HCT116 (cell line): ENCODE data around the gene LYST. TPM values are rescaled to one million over a fixed set of nuclear protein-coding genes. Genes with fewer than 3 reads are reported as not detected.

Source experiments
- ATAC-seq: fragments of 200-7000 bp; cut with Tn5 transposase; 2 replicates; pipeline ENCODE4 v1.9.1; 2020; ENCODE audit warnings: mild to moderate bottlenecking, moderate library complexity
- BruUV-seq: library from RNA; stranded (reverse); fragments of 400-500 nt; replicated peaks from 2 replicates; lab custom pipeline; 2021; lab: Mats Ljungman, UMichigan
- CTCF ChIA-PET: fragments of 300-600 bp; sonication (Branson Sonifier 250); formaldehyde crosslinking; loops from one replicate; lab custom pipeline; 2021; ENCODE audit warnings: antibody characterized with exemption; lab: Charles Lee
- POLR2A ChIA-PET: fragments of 300-600, 350-600 bp; sonication (Branson Sonifier 250); formaldehyde crosslinking; loops from one replicate; lab custom pipeline; 2021; ENCODE audit warnings: antibody characterized with exemption; lab: Charles Lee
- RAD21 ChIA-PET, 2 experiments: fragments of 300-600 bp; sonication (Branson Sonifier 250); formaldehyde crosslinking; loops; one replicate each; lab custom pipeline; 2023; ENCODE audit warnings: low total read pairs in 2 of 2; ENCODE audit not compliant: uncharacterized antibody in 2 of 2, unreplicated experiment in 2 of 2, low non-redundant PET in 1 of 2; lab: Charles Lee
- DNase-seq: peaks from one replicate; pipeline ENCODE4 v3.0.0-alpha.2; 2010; ENCODE audit warnings: low read depth, low spot score
- H2AFZ ChIP-seq: fragments of 200-600 bp; shearing (Covaris generic), sonication (generic); 2 replicates; pipeline ENCODE4 v1.6.1; 2017; ENCODE audit warnings: low read depth, mixed run types, mixed read lengths, antibody characterized with exemption, low read length; ENCODE audit not compliant: poor library complexity, severe bottlenecking
- H3K27ac ChIP-seq: 2 replicates; pipeline ENCODE4 v1.5.1; 2012; ENCODE audit warnings: low read depth, low read length
- H3K27me3 ChIP-seq: fragments of 200-600 bp; sonication (generic); 2 replicates; pipeline ENCODE4 v1.6.1; 2016; ENCODE audit warnings: mixed run types, low read length, mixed read lengths; ENCODE audit not compliant: insufficient read depth
- H3K36me3 ChIP-seq, 2 experiments: fragments of 200-500 bp in 1 of 2; fragments of 200-600 bp in 1 of 2; sonication (Bioruptor generic) in 1 of 2; sonication (generic) in 1 of 2; 2 replicates each; pipeline versions ENCODE4 v1.5.1 to v1.6.1; 2014 to 2016; ENCODE audit warnings: low read length in 2 of 2, inconsistent platforms in 1 of 2, mixed read lengths in 1 of 2, mixed run types in 1 of 2; ENCODE audit not compliant: insufficient read depth in 2 of 2, control insufficient read depth in 1 of 2
- H3K4me1 ChIP-seq, 2 experiments: fragments of 200-600 bp in 1 of 2; sonication (generic) in 1 of 2; 2 replicates each; pipeline versions ENCODE4 v1.5.1 to v1.6.1; 2012 to 2017; ENCODE audit warnings: low read length in 2 of 2, inconsistent platforms in 1 of 2, mild to moderate bottlenecking in 1 of 2, mixed read lengths in 1 of 2, mixed run types in 1 of 2, moderate library complexity in 1 of 2; ENCODE audit not compliant: insufficient read depth in 2 of 2, control insufficient read depth in 1 of 2
- H3K4me2 ChIP-seq: fragments of 200-600 bp; sonication (generic); 2 replicates; pipeline ENCODE4 v1.6.1; 2017; ENCODE audit warnings: mixed run types, low read length, mixed read lengths
- H3K4me3 ChIP-seq, 2 experiments: fragments of 200-600 bp in 1 of 2; sonication (generic) in 1 of 2; replicated peaks in 1 of 2; 2 replicates each; pipeline ENCODE4 v1.5.1; 2011 to 2016; ENCODE audit warnings: low read length in 2 of 2, control low read depth in 1 of 2, low read depth in 1 of 2, mild to moderate bottlenecking in 1 of 2, mixed read lengths in 1 of 2, mixed run types in 1 of 2
- H3K79me2 ChIP-seq: fragments of 200-600 bp; sonication (generic); 2 replicates; pipeline ENCODE4 v1.6.1; 2017; ENCODE audit warnings: mild to moderate bottlenecking, mixed run types, low read length, moderate library complexity, mixed read lengths; ENCODE audit not compliant: insufficient read depth
- H3K9ac ChIP-seq: fragments of 200-600 bp; sonication (generic); 2 replicates; pipeline ENCODE4 v1.6.1; 2016; ENCODE audit warnings: low read length, mixed read lengths
- H3K9me2 ChIP-seq: fragments of 200-600 bp; sonication (generic), shearing (Covaris generic); 2 replicates; pipeline ENCODE4 v1.6.1; 2017; ENCODE audit warnings: mixed run types, mild to moderate bottlenecking, moderate library complexity; ENCODE audit not compliant: insufficient read depth
- H3K9me3 ChIP-seq, 2 experiments: fragments of 200-500 bp in 1 of 2; fragments of 200-600 bp in 1 of 2; sonication (Bioruptor generic) in 1 of 2; sonication (generic) in 1 of 2; 2 replicates each; pipeline ENCODE4 v1.6.1; 2014 to 2017; ENCODE audit warnings: low read length in 2 of 2, mixed read lengths in 2 of 2, inconsistent platforms in 1 of 2, low read depth in 1 of 2, mild to moderate bottlenecking in 1 of 2, mixed run types in 1 of 2, moderate library complexity in 1 of 2; ENCODE audit not compliant: control insufficient read depth in 1 of 2, insufficient read depth in 1 of 2
- H4K20me1 ChIP-seq: fragments of 200-600 bp; sonication (generic), shearing (Covaris generic); 2 replicates; pipeline ENCODE4 v1.6.1; 2017; ENCODE audit warnings: mixed run types, mild to moderate bottlenecking, moderate library complexity; ENCODE audit not compliant: insufficient read depth
- EZH2 ChIP-seq: fragments of 200-600 bp; sonication (generic); IDR thresholded peaks from 2 replicates; pipeline ENCODE4 v1.6.1; 2017; ENCODE audit warnings: antibody characterized with exemption, mixed run types
- EZH2phosphoT487 ChIP-seq: fragments of 200-600 bp; IDR thresholded peaks from 2 replicates; pipeline ENCODE4 v1.6.1; 2018; ENCODE audit warnings: antibody characterized with exemption, borderline replicate concordance
- JUND ChIP-seq: IDR thresholded peaks from 2 replicates; pipeline ENCODE4 v1.6.1; 2012
- POLR2A ChIP-seq: IDR thresholded peaks from 2 replicates; pipeline ENCODE4 v1.7.0; 2011; ENCODE audit warnings: borderline replicate concordance; ENCODE audit not compliant: insufficient read depth, insufficient read length; ENCODE audit errors: extremely low read depth
- SRF ChIP-seq: IDR thresholded peaks from 2 replicates; pipeline ENCODE4 v1.6.1; 2012; ENCODE audit warnings: low read depth
- TCF7L2 ChIP-seq: IDR thresholded peaks from 2 replicates; pipeline ENCODE4 v1.7.0; 2011; ENCODE audit warnings: borderline replicate concordance, inconsistent platforms; ENCODE audit not compliant: insufficient read depth, insufficient read length; ENCODE audit errors: extremely low read depth
- intact Hi-C: fragments of 100-400 bp; cut with micrococcal nuclease; formaldehyde crosslinking; loops from 2 replicates; pipeline ENCODE4 v1.10.0; 2022
- total RNA-seq: library from RNA; stranded (reverse); gene quantifications from one replicate; pipeline ENCODE4 v1.2.1, GENCODE V29; 2021; ENCODE audit not compliant: unreplicated experiment
- TF ChIP-seq, protein P1 (sequence below): IDR thresholded peaks from 2 replicates; pipeline ENCODE4 v1.6.1; 2012
- TF ChIP-seq, protein P2 (sequence below): IDR thresholded peaks from 2 replicates; pipeline ENCODE4 v1.6.1; 2012; ENCODE audit warnings: low read depth

Gene LYST
- total RNA-seq, 1 experiment from 2014 or later: 6.6 TPM

DNA sequence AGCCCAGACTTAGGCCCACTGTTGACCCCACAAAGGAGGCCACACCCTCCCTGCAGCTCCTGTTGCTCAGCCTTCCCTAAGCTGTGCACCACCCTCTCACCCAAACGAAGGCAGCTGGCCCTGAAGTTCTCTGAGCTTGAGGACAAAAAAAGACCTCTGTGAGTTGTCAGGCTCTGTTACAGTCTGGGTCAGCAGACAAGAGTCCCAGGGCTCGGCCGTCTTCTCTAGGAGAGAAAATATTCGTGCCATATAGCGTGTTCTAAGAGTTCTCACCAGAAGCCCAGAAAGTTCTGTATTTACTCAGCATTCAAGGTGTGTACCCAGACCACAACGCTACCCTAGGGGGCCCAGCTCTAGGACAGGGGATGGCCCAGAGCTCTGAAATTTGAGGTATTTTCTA, 25.5 kb upstream of the LYST start:
- H3K4me1 ChIP-seq: peaks cover 0 to 3% of the 10 kb centered on the region in 2 experiments; a peak in 1 of 4 replicates
- H3K9me3 ChIP-seq: no peaks in the 10 kb centered on the region
- POLR2A ChIA-PET: no interaction called here
- CTCF ChIA-PET: no interaction called here
- no peaks in the 10 kb centered on the region for H4K20me1 ChIP-seq
- intact Hi-C loops: no loop called here
- no peak overlapping the region for H3K27ac ChIP-seq
- RAD21 ChIA-PET: no interaction called here
- BruUV-seq: no TSS peak
- no peaks in the 10 kb centered on the region for H3K36me3 ChIP-seq
- H3K9me2 ChIP-seq: no peaks in the 10 kb centered on the region
- H2AFZ ChIP-seq: no peak overlapping the region
- TF ChIP-seq TCF7L2: no peak
- TF ChIP-seq EZH2phosphoT487: no peak
- TF ChIP-seq EZH2: no peak
- TF ChIP-seq SRF: no peak
- TF ChIP-seq, protein P1, sequence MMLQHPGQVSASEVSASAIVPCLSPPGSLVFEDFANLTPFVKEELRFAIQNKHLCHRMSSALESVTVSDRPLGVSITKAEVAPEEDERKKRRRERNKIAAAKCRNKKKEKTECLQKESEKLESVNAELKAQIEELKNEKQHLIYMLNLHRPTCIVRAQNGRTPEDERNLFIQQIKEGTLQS: no peak
- TF ChIP-seq, protein P2, sequence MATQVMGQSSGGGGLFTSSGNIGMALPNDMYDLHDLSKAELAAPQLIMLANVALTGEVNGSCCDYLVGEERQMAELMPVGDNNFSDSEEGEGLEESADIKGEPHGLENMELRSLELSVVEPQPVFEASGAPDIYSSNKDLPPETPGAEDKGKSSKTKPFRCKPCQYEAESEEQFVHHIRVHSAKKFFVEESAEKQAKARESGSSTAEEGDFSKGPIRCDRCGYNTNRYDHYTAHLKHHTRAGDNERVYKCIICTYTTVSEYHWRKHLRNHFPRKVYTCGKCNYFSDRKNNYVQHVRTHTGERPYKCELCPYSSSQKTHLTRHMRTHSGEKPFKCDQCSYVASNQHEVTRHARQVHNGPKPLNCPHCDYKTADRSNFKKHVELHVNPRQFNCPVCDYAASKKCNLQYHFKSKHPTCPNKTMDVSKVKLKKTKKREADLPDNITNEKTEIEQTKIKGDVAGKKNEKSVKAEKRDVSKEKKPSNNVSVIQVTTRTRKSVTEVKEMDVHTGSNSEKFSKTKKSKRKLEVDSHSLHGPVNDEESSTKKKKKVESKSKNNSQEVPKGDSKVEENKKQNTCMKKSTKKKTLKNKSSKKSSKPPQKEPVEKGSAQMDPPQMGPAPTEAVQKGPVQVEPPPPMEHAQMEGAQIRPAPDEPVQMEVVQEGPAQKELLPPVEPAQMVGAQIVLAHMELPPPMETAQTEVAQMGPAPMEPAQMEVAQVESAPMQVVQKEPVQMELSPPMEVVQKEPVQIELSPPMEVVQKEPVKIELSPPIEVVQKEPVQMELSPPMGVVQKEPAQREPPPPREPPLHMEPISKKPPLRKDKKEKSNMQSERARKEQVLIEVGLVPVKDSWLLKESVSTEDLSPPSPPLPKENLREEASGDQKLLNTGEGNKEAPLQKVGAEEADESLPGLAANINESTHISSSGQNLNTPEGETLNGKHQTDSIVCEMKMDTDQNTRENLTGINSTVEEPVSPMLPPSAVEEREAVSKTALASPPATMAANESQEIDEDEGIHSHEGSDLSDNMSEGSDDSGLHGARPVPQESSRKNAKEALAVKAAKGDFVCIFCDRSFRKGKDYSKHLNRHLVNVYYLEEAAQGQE: no peak
- no peak for TF ChIP-seq JUND
- TF ChIP-seq POLR2A: no peak
- H3K79me2 ChIP-seq: no peaks in the 10 kb centered on the region
- no peak overlapping the region for H3K9ac ChIP-seq
- H3K4me2 ChIP-seq: no peak overlapping the region
- DNase-seq: no peak
- no peaks in the 10 kb centered on the region for H3K27me3 ChIP-seq
- no peak for ATAC-seq
- no peak overlapping the region for H3K4me3 ChIP-seq
